Gastrocnemius medialis (tissue), 4 donors: Measurements from ENCODE around the gene SLC35B3. TPM values are rescaled to one million over a fixed set of nuclear protein-coding genes. Genes with fewer than 3 reads are reported as not detected.
"Not testable (repeated sequence)": the region's sequence is repeated elsewhere in the genome, so short reads cannot be mapped to it uniquely, and the experiment has no call there.

Experiments used
- ATAC-seq, 2 donors: fragments of 150-250 bp; one replicate each; pipeline ENCODE4 v1.9.1; 2016
- DNase-seq, 2 donors: peaks; one replicate each; pipeline ENCODE4 v3.0.0-alpha.2; 2019
- H3K27ac ChIP-seq, 4 donors: fragments of 200-600 bp; sonication (generic); 1 replicate in 1 of 4; 2 replicates in 3 of 4; pipeline ENCODE4 v1.5.1; 2016 to 2018; ENCODE audit warnings: mild to moderate bottlenecking in 2 of 4, moderate library complexity in 1 of 4
- H3K27me3 ChIP-seq, 3 donors: fragments of 200-600 bp; sonication (generic) in 2 of 3; 1 replicate in 1 of 3; 2 replicates in 2 of 3; pipeline versions ENCODE4 v1.5.1 to v1.6.0; 2016 to 2019; ENCODE audit warnings: mild to moderate bottlenecking in 1 of 3, moderate library complexity in 1 of 3
- H3K36me3 ChIP-seq, 2 donors: fragments of 200-600 bp; sonication (generic) in 1 of 2; one replicate each; pipeline ENCODE4 v1.5.1; 2017 to 2018
- H3K4me1 ChIP-seq, 2 donors: fragments of 200-600 bp; sonication (generic) in 1 of 2; one replicate each; pipeline ENCODE4 v1.5.1; 2016 to 2017; ENCODE audit warnings: mild to moderate bottlenecking in 2 of 2
- H3K4me3 ChIP-seq, 4 donors: fragments of 200-600 bp; sonication (generic) in 3 of 4; 1 replicate in 1 of 4; 2 replicates in 3 of 4; pipeline ENCODE4 v1.5.1; 2016 to 2019; ENCODE audit warnings: mild to moderate bottlenecking in 2 of 4
- H3K9me3 ChIP-seq, 3 donors: fragments of 200-600 bp; sonication (generic) in 2 of 3; 1 replicate in 1 of 3; 2 replicates in 2 of 3; pipeline ENCODE4 v1.5.1; 2016 to 2019
- POLR2A ChIP-seq, 2 donors: fragments of 450-650 bp; IDR thresholded peaks; one replicate each; pipeline ENCODE4 v1.6.1; 2017; ENCODE audit warnings: antibody characterized with exemption in 2 of 2, mild to moderate bottlenecking in 2 of 2, moderate library complexity in 2 of 2
- in situ Hi-C, 4 donors: fragments of 200-750 bp; cut with MboI; loops; one replicate each; pipeline versions ENCODE4 v1.15.0 to v1.8.0; 2017; ENCODE audit warnings: low sequenced_read_pairs in 4 of 4
- intact Hi-C: fragments of 100-400 bp; cut with DNase I; formaldehyde crosslinking; loops from one replicate; pipeline ENCODE4 v1.15.1; 2023; ENCODE audit warnings: low total_unique reads
- total RNA-seq, 4 donors: library from RNA; depleted of rRNA; stranded (reverse); fragments of >200 nt; gene quantifications; one replicate each; pipeline versions ENCODE4 v1.1.0 to v1.2.3, GENCODE V29; 2016
- TF ChIP-seq, protein P1 (sequence below), 5 experiments: fragments of 450-650 bp in 3 of 5; fragments of 200-600 bp in 2 of 5; sonication (generic) in 2 of 5; IDR thresholded peaks in 4 of 5; conservative IDR thresholded peaks in 1 of 5; 1 replicate in 4 of 5; 2 replicates in 1 of 5; pipeline ENCODE4 v1.5.1; 2016 to 2019; ENCODE audit warnings: antibody characterized with exemption in 5 of 5, mild to moderate bottlenecking in 3 of 5, moderate library complexity in 3 of 5

Gene SLC35B3
- total RNA-seq, 4 donors from 2014 or later = 2.2 to 5.6 (median 3.2) TPM

- TF ChIP-seq, protein P1, sequence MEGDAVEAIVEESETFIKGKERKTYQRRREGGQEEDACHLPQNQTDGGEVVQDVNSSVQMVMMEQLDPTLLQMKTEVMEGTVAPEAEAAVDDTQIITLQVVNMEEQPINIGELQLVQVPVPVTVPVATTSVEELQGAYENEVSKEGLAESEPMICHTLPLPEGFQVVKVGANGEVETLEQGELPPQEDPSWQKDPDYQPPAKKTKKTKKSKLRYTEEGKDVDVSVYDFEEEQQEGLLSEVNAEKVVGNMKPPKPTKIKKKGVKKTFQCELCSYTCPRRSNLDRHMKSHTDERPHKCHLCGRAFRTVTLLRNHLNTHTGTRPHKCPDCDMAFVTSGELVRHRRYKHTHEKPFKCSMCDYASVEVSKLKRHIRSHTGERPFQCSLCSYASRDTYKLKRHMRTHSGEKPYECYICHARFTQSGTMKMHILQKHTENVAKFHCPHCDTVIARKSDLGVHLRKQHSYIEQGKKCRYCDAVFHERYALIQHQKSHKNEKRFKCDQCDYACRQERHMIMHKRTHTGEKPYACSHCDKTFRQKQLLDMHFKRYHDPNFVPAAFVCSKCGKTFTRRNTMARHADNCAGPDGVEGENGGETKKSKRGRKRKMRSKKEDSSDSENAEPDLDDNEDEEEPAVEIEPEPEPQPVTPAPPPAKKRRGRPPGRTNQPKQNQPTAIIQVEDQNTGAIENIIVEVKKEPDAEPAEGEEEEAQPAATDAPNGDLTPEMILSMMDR (IDR thresholded peaks at IDR 0.05 in 4 of 5, conservative IDR thresholded peaks at IDR 0.05 in 1 of 5) = no peak
- TF ChIP-seq POLR2A (IDR thresholded peaks at IDR 0.05) = no peak
- no peaks in the 10 kb centered on the region for H3K9me3 ChIP-seq
- intact Hi-C loops = no loop called here
- no peak for DNase-seq
- in situ Hi-C loops = no loop called here
- no peak overlapping the region for H3K27ac ChIP-seq
- no peaks in the 10 kb centered on the region for H3K27me3 ChIP-seq
- H3K4me1 ChIP-seq = no peaks in the 10 kb centered on the region
- ATAC-seq = no peak
- H3K4me3 ChIP-seq = no peak overlapping the region
- H3K36me3 ChIP-seq = peaks cover 0 to 70% of the 10 kb centered on the region in 2 donors
These were observed 20.1 kb downstream of the SLC35B3 start for GRCh38 chr6:8415280-8415679.

DNA sequence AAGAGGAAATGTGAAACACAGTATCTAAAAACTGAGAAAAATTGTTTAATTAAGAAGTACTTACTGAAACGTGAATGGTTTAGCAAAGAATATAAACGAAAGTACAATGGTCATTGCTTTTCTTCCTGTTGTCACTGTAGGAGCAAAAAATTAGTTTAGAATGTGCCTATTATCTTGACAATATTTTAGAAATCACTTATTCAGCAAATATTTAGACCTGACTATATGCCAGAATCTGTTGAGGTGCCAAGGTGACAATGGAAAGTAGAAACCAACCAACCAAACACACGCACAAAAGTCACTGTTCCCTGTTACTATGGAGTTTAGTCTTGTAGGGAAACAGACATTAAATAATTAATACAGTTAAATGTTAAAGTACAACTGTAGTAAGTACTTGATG is 20.5 kb downstream of the SLC35B3 start:
- intact Hi-C loops (no loop called here), in situ Hi-C loops (no loop called here)
- ATAC-seq = no peak
- Histone ChIP-seq H3K27ac (no peak overlapping the region), H3K9me3 (no peaks in the 10 kb centered on the region), H3K4me3 (no peak overlapping the region), H3K27me3 (no peaks in the 10 kb centered on the region), H3K36me3 (peaks cover 0 to 73% of the 10 kb centered on the region in 2 donors), H3K4me1 (no peaks in the 10 kb centered on the region)
- TF ChIP-seq, protein P1 (IDR thresholded peaks at IDR 0.05 in 4 of 5, conservative IDR thresholded peaks at IDR 0.05 in 1 of 5) = no peak
- TF ChIP-seq POLR2A (IDR thresholded peaks at IDR 0.05) = no peak
- no peak for DNase-seq

GRCh38 chr6:8405946-8406345 is 29.4 kb downstream of the SLC35B3 start:
- intact Hi-C loops, H3K4me1 ChIP-seq, H3K9me3 ChIP-seq, H3K4me3 ChIP-seq, H3K27ac ChIP-seq, ATAC-seq, DNase-seq, H3K27me3 ChIP-seq, in situ Hi-C loops: not testable (repeated sequence)
- peaks cover 0 to 14% of the 10 kb centered on the region in 2 donors for H3K36me3 ChIP-seq

DNA sequence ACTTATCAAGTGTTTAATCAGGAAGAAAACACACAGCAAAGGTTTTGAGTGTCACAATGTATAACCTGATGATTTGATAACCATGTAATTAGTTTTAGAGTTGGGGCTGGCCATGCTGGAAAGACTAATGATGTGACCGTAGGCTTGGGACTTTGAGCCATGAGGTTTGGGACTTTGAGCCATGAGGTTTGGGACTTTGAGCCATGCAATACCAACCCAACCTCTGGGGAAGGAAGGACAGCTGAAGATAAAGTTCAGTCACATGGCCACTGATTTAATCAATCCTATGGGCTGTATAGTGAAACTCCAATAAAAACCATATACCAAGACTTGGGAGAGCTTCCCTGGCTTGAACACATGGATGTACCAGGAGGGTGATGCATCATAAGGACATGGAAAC is 32.8 kb downstream of the SLC35B3 start:
- intact Hi-C loops = no loop called here
- in situ Hi-C loops = no loop called here
- Histone ChIP-seq H3K27me3 (no peaks in the 10 kb centered on the region), H3K27ac (no peak overlapping the region), H3K36me3 (no peaks in the 10 kb centered on the region), H3K9me3 (no peaks in the 10 kb centered on the region), H3K4me3 (no peak overlapping the region), H3K4me1 (no peaks in the 10 kb centered on the region)
- DNase-seq (no peak), ATAC-seq (no peak)
- TF ChIP-seq, protein P1 (IDR thresholded peaks at IDR 0.05 in 4 of 5, conservative IDR thresholded peaks at IDR 0.05 in 1 of 5) = no peak
- no peak for TF ChIP-seq POLR2A (IDR thresholded peaks at IDR 0.05)

DNA sequence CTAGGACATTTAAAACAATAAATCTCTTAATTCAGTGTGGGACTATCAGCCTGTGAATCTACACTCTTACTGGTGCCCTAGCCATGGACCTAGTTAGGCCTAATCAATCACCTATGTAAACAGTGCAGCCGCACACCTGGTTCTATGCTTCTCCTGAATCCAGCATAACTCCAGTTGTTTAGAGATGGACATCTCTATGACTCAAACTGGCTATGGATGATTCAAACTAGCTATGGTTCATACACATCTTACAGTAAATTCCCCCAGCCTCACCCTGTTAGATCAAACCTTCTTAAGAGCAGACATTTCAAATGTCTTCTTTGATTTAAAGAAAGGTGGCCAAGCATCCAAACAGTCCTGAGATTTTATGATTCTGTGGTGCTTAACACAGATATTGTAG is 34.7 kb downstream of the SLC35B3 start:
- no peak for DNase-seq
- no peaks in the 10 kb centered on the region for H3K4me1 ChIP-seq
- no peak for ATAC-seq
- intact Hi-C loops (no loop called here), in situ Hi-C loops (no loop called here)
- TF ChIP-seq, protein P1 (IDR thresholded peaks at IDR 0.05 in 4 of 5, conservative IDR thresholded peaks at IDR 0.05 in 1 of 5) = no peak
- H3K4me3 ChIP-seq = no peak overlapping the region
- no peaks in the 10 kb centered on the region for H3K27me3 ChIP-seq
- no peaks in the 10 kb centered on the region for H3K9me3 ChIP-seq
- no peak overlapping the region for H3K27ac ChIP-seq
- H3K36me3 ChIP-seq = no peaks in the 10 kb centered on the region
